ENCODE data around the gene YY1. TPM values are rescaled to one million over a fixed set of nuclear protein-coding genes. Genes with fewer than 3 reads are reported as not detected.
"Not testable (repeated sequence)": the region's sequence is repeated elsewhere in the genome, so short reads cannot be mapped to it uniquely, and the experiment has no call there.

The YY1 gene
- total RNA-seq, 1 donor: 43.3 TPM

GRCh38 chr14:100223332-100224201, 15.4 kb upstream of the YY1 start:
- TF ChIP-seq CTCF (IDR thresholded peaks at IDR 0.05; ENCODE audit: insufficient read depth, low read length): no peak
- H3K4me3 ChIP-seq (ENCODE audit: low read depth, low read length): no peak overlapping the region
- no peak for DNase-seq (ENCODE audit: low read depth)

- TF ChIP-seq CTCF (IDR thresholded peaks at IDR 0.05; ENCODE audit: insufficient read depth, low read length): no peak
- DNase-seq (ENCODE audit: low read depth): no peak
- H3K4me3 ChIP-seq (ENCODE audit: low read depth, low read length): no peak overlapping the region
Measured at GRCh38 chr14:100224229-100224866, 14.6 kb upstream of the YY1 start.

GRCh38 chr14:100225169-100225568, 13.8 kb upstream of the YY1 start:
- no peak for TF ChIP-seq CTCF (IDR thresholded peaks at IDR 0.05; ENCODE audit: insufficient read depth, low read length)

GRCh38 chr14:100230361-100230760, 8.6 kb upstream of the YY1 start:
- TF ChIP-seq CTCF (IDR thresholded peaks at IDR 0.05; ENCODE audit: insufficient read depth, low read length): no peak
- DNase-seq (ENCODE audit: low read depth): no peak
- H3K4me3 ChIP-seq (ENCODE audit: low read depth, low read length): no peak overlapping the region

More at GRCh38 chr14:100225169-100225568, 13.8 kb upstream of the YY1 start:
- H3K4me3 ChIP-seq (ENCODE audit: low read depth, low read length): no peak overlapping the region
- DNase-seq (ENCODE audit: low read depth): no peak

- DNase-seq (ENCODE audit: low read depth): no peak
- TF ChIP-seq CTCF (IDR thresholded peaks at IDR 0.05; ENCODE audit: insufficient read depth, low read length): no peak
- no peak overlapping the region for H3K4me3 ChIP-seq (ENCODE audit: low read depth, low read length)
Measured at GRCh38 chr14:100234511-100234910, 4.4 kb upstream of the YY1 start.

GRCh38 chr14:100236271-100236818, 2.6 kb upstream of the YY1 start:
- not testable (repeated sequence) for DNase-seq (ENCODE audit: low read depth)
- peak overlapping the region; percentile 81 for H3K4me3 ChIP-seq (ENCODE audit: low read depth, low read length)

- H3K4me3 ChIP-seq (ENCODE audit: low read depth, low read length): peak overlapping the region; percentile 81
- TF ChIP-seq CTCF (IDR thresholded peaks at IDR 0.05; ENCODE audit: insufficient read depth, low read length): no peak
- no peak for DNase-seq (ENCODE audit: low read depth)
Measured at GRCh38 chr14:100236881-100237280, 2.1 kb upstream of the YY1 start.
